ACC112 (cell line): ENCODE measurements around the gene OR2T11.
"Not testable (repeated sequence)": the region's sequence is repeated elsewhere in the genome, so short reads cannot be mapped to it uniquely, and the experiment has no call there.

Experiments used
- H2AFZ ChIP-seq: fragments of 200-600 bp; sonication (generic); one replicate; pipeline ENCODE4 v1.6.0; 2017; ENCODE audit warnings: antibody characterized with exemption, low read length; ENCODE audit not compliant: unreplicated experiment
- H3K27ac ChIP-seq: fragments of 200-600 bp; sonication (generic); 2 replicates; pipeline ENCODE4 v1.5.1; 2014; ENCODE audit warnings: low read depth, mild to moderate bottlenecking, antibody characterized with exemption, low read length, moderate library complexity
- H3K27me3 ChIP-seq: fragments of 200-600 bp; sonication (generic); 2 replicates; pipeline ENCODE4 v1.6.1; 2014; ENCODE audit warnings: mild to moderate bottlenecking, antibody characterized with exemption, low read length, moderate library complexity, mixed read lengths; ENCODE audit not compliant: insufficient read depth
- H3K36me3 ChIP-seq: fragments of 200-600 bp; sonication (generic); 2 replicates; pipeline ENCODE4 v1.6.1; 2016; ENCODE audit warnings: mild to moderate bottlenecking, antibody characterized with exemption, low read length, moderate library complexity, mixed read lengths; ENCODE audit not compliant: insufficient read depth
- H3K4me1 ChIP-seq: fragments of 200-600 bp; sonication (generic); one replicate; pipeline ENCODE4 v1.6.1; 2016; ENCODE audit warnings: low read length, mixed read lengths; ENCODE audit not compliant: insufficient read depth, unreplicated experiment, control insufficient read depth
- H3K4me3 ChIP-seq: fragments of 200-600 bp; sonication (generic); 2 replicates; pipeline ENCODE4 v1.5.1; 2014; ENCODE audit warnings: mild to moderate bottlenecking, low read depth, low read length
- H3K79me2 ChIP-seq: fragments of 200-600 bp; sonication (generic); one replicate; pipeline ENCODE4 v1.6.0; 2016; ENCODE audit warnings: low read length; ENCODE audit not compliant: control insufficient read depth, unreplicated experiment, insufficient read depth

Gene OR2T11

GRCh38 chr1:248585266-248585665 lies 49.6 kb downstream of the OR2T11 start:
- Histone ChIP-seq H3K27me3 (no peaks in the 10 kb centered on the region), H3K4me3 (no peak overlapping the region), H3K79me2 (no peaks in the 10 kb centered on the region), H2AFZ (no peak overlapping the region), H3K27ac (no peak overlapping the region), H3K36me3 (no peaks in the 10 kb centered on the region), H3K4me1 (no peaks in the 10 kb centered on the region)

- H3K4me3 ChIP-seq, result no peak overlapping the region
Measured at GRCh38 chr1:248576260-248576980, 58.5 kb downstream of the OR2T11 start.

GRCh38 chr1:248574657-248575056 lies 60.2 kb downstream of the OR2T11 start, which contains the start of gene OR2T34:
TSS of gene OR2T34 (minus strand) at chr1:248574757. CDS start at chr1:248574757, 0 bp downstream.
- H3K27me3 ChIP-seq, H3K4me1 ChIP-seq, H3K27ac ChIP-seq, H3K4me3 ChIP-seq, H3K36me3 ChIP-seq, H3K79me2 ChIP-seq, H2AFZ ChIP-seq: not testable (repeated sequence)

More at GRCh38 chr1:248576260-248576980, 58.5 kb downstream of the OR2T11 start:
- Histone ChIP-seq H3K27ac (no peak overlapping the region), H3K27me3 (no peaks in the 10 kb centered on the region), H3K36me3 (no peaks in the 10 kb centered on the region), H3K79me2 (no peaks in the 10 kb centered on the region), H2AFZ (no peak overlapping the region), H3K4me1 (no peaks in the 10 kb centered on the region)

- not testable (repeated sequence) for H2AFZ ChIP-seq, H3K79me2 ChIP-seq, H3K4me3 ChIP-seq
Measured at GRCh38 chr1:248573856-248574255, 61.0 kb downstream of the OR2T11 start.

More at GRCh38 chr1:248573856-248574255, 61.0 kb downstream of the OR2T11 start:
- H3K4me1 ChIP-seq, H3K36me3 ChIP-seq, H3K27me3 ChIP-seq, H3K27ac ChIP-seq: not testable (repeated sequence)
